ENCODE measurements around the gene GPR150.

GPR150 gene

GRCh38 chr5:95649274-95649673 lies 29.4 kb downstream of the GPR150 start:
- no peaks in the 10 kb centered on the region for H3K27me3 ChIP-seq (replicated peaks in 2 of 5; ENCODE audit: control insufficient read depth in 4 of 5, insufficient read depth in 5 of 5, low read length in 4 of 5)
- H3K9me3 ChIP-seq (ENCODE audit: control extremely low read depth in 1 of 5, control insufficient read depth in 4 of 5, insufficient read depth in 2 of 5, low read depth in 1 of 5, low read length in 4 of 5) = no peaks in the 10 kb centered on the region
- POLR2A ChIA-PET = interaction anchor here (0.8 kb wide), 1 partner anchor 23 kb away, joined by 3 read pairs; no protein-coding TSS in a partner anchor
- peaks cover 0 to 9% (median 3%) of the 10 kb centered on the region in 4 experiments for H3K36me3 ChIP-seq (ENCODE audit: control insufficient read depth in 4 of 4, insufficient read depth in 4 of 4, low read length in 3 of 4)
- CTCF ChIA-PET = interaction anchor here (0.9 kb wide), 1 partner anchor 15 kb away, joined by 5 read pairs; no protein-coding TSS in a partner anchor
- peaks cover 12 to 26% (median 20%) of the 10 kb centered on the region in 4 experiments for H3K4me1 ChIP-seq (ENCODE audit: control extremely low read depth in 1 of 4, control insufficient read depth in 4 of 4, insufficient read depth in 4 of 4, low read length in 3 of 4)
- DNase-seq = no peak
- no peak overlapping the region for H3K4me3 ChIP-seq (ENCODE audit: control insufficient read depth in 1 of 7, extremely low read depth in 1 of 7, insufficient read depth in 4 of 7, low read depth in 2 of 7, low read length in 6 of 7)
- H3K27ac ChIP-seq (ENCODE audit: insufficient read depth in 1 of 2, low read depth in 1 of 2, low read length in 2 of 2, poor library complexity in 1 of 2, severe bottlenecking in 2 of 2) = peak overlapping the region in 1 of 2 experiments; percentile 83

GRCh38 chr5:95649842-95650620 lies 30.1 kb downstream of the GPR150 start:
- ChIA-PET POLR2A (no interaction called here), CTCF (interaction anchor here (1.2 to 1.6 kb wide), 2 partner anchors 20 to 76 kb away, joined by 3 to 4 read pairs; no protein-coding TSS in a partner anchor)
- Histone ChIP-seq H3K4me3 (ENCODE audit: control insufficient read depth in 1 of 7, extremely low read depth in 1 of 7, insufficient read depth in 4 of 7, low read depth in 2 of 7, low read length in 6 of 7) (no peak overlapping the region), H3K27ac (ENCODE audit: insufficient read depth in 1 of 2, low read depth in 1 of 2, low read length in 2 of 2, poor library complexity in 1 of 2, severe bottlenecking in 2 of 2) (peak overlapping the region in 1 of 2 experiments; percentile 58), H3K27me3 (replicated peaks in 2 of 5; ENCODE audit: control insufficient read depth in 4 of 5, insufficient read depth in 5 of 5, low read length in 4 of 5) (no peaks in the 10 kb centered on the region), H3K9me3 (ENCODE audit: control extremely low read depth in 1 of 5, control insufficient read depth in 4 of 5, insufficient read depth in 2 of 5, low read depth in 1 of 5, low read length in 4 of 5) (no peaks in the 10 kb centered on the region), H3K4me1 (ENCODE audit: control extremely low read depth in 1 of 4, control insufficient read depth in 4 of 4, insufficient read depth in 4 of 4, low read length in 3 of 4) (peaks cover 12 to 24% (median 20%) of the 10 kb centered on the region in 4 experiments), H3K36me3 (ENCODE audit: control insufficient read depth in 4 of 4, insufficient read depth in 4 of 4, low read length in 3 of 4) (peaks cover 0 to 9% (median 3%) of the 10 kb centered on the region in 4 experiments)
- no peak for DNase-seq

GRCh38 chr5:95652849-95653248 lies 33.0 kb downstream of the GPR150 start:
- 100% methylated on average over 1 of the region's 1 CpG for WGBS (ENCODE audit: insufficient coverage)
- peaks cover under 1 to 13% (median 10%) of the 10 kb centered on the region in 4 experiments for H3K4me1 ChIP-seq (ENCODE audit: control extremely low read depth in 1 of 4, control insufficient read depth in 4 of 4, insufficient read depth in 4 of 4, low read length in 3 of 4)
- no peak for DNase-seq
- no peaks in the 10 kb centered on the region for H3K27me3 ChIP-seq (replicated peaks in 2 of 5; ENCODE audit: control insufficient read depth in 4 of 5, insufficient read depth in 5 of 5, low read length in 4 of 5)
- H3K27ac ChIP-seq (ENCODE audit: insufficient read depth in 1 of 2, low read depth in 1 of 2, low read length in 2 of 2, poor library complexity in 1 of 2, severe bottlenecking in 2 of 2) = no peak overlapping the region
- ChIA-PET CTCF (interaction anchor here (1.1 to 3.3 kb wide), 5 partner anchors 10 to 128 kb away, joined by 3 to 21 read pairs (median 5); no protein-coding TSS in a partner anchor), POLR2A (no interaction called here)
- H3K9me3 ChIP-seq (ENCODE audit: control extremely low read depth in 1 of 5, control insufficient read depth in 4 of 5, insufficient read depth in 2 of 5, low read depth in 1 of 5, low read length in 4 of 5) = no peaks in the 10 kb centered on the region
- H3K4me3 ChIP-seq (ENCODE audit: control insufficient read depth in 1 of 7, extremely low read depth in 1 of 7, insufficient read depth in 4 of 7, low read depth in 2 of 7, low read length in 6 of 7) = no peak overlapping the region
- peaks cover 0 to 9% (median 4%) of the 10 kb centered on the region in 4 experiments for H3K36me3 ChIP-seq (ENCODE audit: control insufficient read depth in 4 of 4, insufficient read depth in 4 of 4, low read length in 3 of 4)

- Histone ChIP-seq H3K4me1 (ENCODE audit: control extremely low read depth in 1 of 4, control insufficient read depth in 4 of 4, insufficient read depth in 4 of 4, low read length in 3 of 4) (peaks cover 0 to 3% (median 0%) of the 10 kb centered on the region in 4 experiments), H3K9me3 (ENCODE audit: control extremely low read depth in 1 of 5, control insufficient read depth in 4 of 5, insufficient read depth in 2 of 5, low read depth in 1 of 5, low read length in 4 of 5) (no peaks in the 10 kb centered on the region), H3K4me3 (ENCODE audit: control insufficient read depth in 1 of 7, extremely low read depth in 1 of 7, insufficient read depth in 4 of 7, low read depth in 2 of 7, low read length in 6 of 7) (no peak overlapping the region), H3K27ac (ENCODE audit: insufficient read depth in 1 of 2, low read depth in 1 of 2, low read length in 2 of 2, poor library complexity in 1 of 2, severe bottlenecking in 2 of 2) (no peak overlapping the region), H3K27me3 (replicated peaks in 2 of 5; ENCODE audit: control insufficient read depth in 4 of 5, insufficient read depth in 5 of 5, low read length in 4 of 5) (no peaks in the 10 kb centered on the region), H3K36me3 (ENCODE audit: control insufficient read depth in 4 of 4, insufficient read depth in 4 of 4, low read length in 3 of 4) (peaks cover 0 to 9% (median 4%) of the 10 kb centered on the region in 4 experiments)
- no CpG with 5 or more reads among the region's 3 CpGs for WGBS (ENCODE audit: insufficient coverage)
- no peak for DNase-seq
- CTCF ChIA-PET = interaction anchor here (2.3 to 3.3 kb wide), 2 partner anchors 9 to 127 kb away, joined by 6 to 21 read pairs; no protein-coding TSS in a partner anchor
- POLR2A ChIA-PET = no interaction called here
Observed at GRCh38 chr5:95654196-95654595, 34.3 kb downstream of the GPR150 start.

- ChIA-PET CTCF (interaction anchor here (0.7 to 2.3 kb wide), 7 partner anchors 9 to 189 kb away, joined by 3 to 12 read pairs (median 4); no protein-coding TSS in a partner anchor), POLR2A (interaction anchor here (1.0 kb wide), 1 partner anchor 9 kb away, joined by 4 read pairs; the partner anchor contains the start of gene RFESD)
- WGBS (ENCODE audit: insufficient coverage) = 100% methylated on average over 1 of the region's 1 CpG
- DNase-seq = no peak
- no peak overlapping the region for H3K4me3 ChIP-seq (ENCODE audit: control insufficient read depth in 1 of 7, extremely low read depth in 1 of 7, insufficient read depth in 4 of 7, low read depth in 2 of 7, low read length in 6 of 7)
- peaks cover 0 to 3% (median 0%) of the 10 kb centered on the region in 4 experiments for H3K4me1 ChIP-seq (ENCODE audit: control extremely low read depth in 1 of 4, control insufficient read depth in 4 of 4, insufficient read depth in 4 of 4, low read length in 3 of 4)
- no peak overlapping the region for H3K27ac ChIP-seq (ENCODE audit: insufficient read depth in 1 of 2, low read depth in 1 of 2, low read length in 2 of 2, poor library complexity in 1 of 2, severe bottlenecking in 2 of 2)
- H3K27me3 ChIP-seq (replicated peaks in 2 of 5; ENCODE audit: control insufficient read depth in 4 of 5, insufficient read depth in 5 of 5, low read length in 4 of 5) = no peaks in the 10 kb centered on the region
- peaks cover 0 to 9% (median 4%) of the 10 kb centered on the region in 4 experiments for H3K36me3 ChIP-seq (ENCODE audit: control insufficient read depth in 4 of 4, insufficient read depth in 4 of 4, low read length in 3 of 4)
- no peaks in the 10 kb centered on the region for H3K9me3 ChIP-seq (ENCODE audit: control extremely low read depth in 1 of 5, control insufficient read depth in 4 of 5, insufficient read depth in 2 of 5, low read depth in 1 of 5, low read length in 4 of 5)
Observed at GRCh38 chr5:95655575-95655974, 35.7 kb downstream of the GPR150 start.

- Histone ChIP-seq H3K36me3 (ENCODE audit: control insufficient read depth in 4 of 4, insufficient read depth in 4 of 4, low read length in 3 of 4) (peaks cover 0 to 2% (median 0%) of the 10 kb centered on the region in 4 experiments), H3K27me3 (replicated peaks in 2 of 5; ENCODE audit: control insufficient read depth in 4 of 5, insufficient read depth in 5 of 5, low read length in 4 of 5) (no peaks in the 10 kb centered on the region), H3K4me3 (ENCODE audit: control insufficient read depth in 1 of 7, extremely low read depth in 1 of 7, insufficient read depth in 4 of 7, low read depth in 2 of 7, low read length in 6 of 7) (no peak overlapping the region), H3K9me3 (ENCODE audit: control extremely low read depth in 1 of 5, control insufficient read depth in 4 of 5, insufficient read depth in 2 of 5, low read depth in 1 of 5, low read length in 4 of 5) (no peaks in the 10 kb centered on the region), H3K4me1 (ENCODE audit: control extremely low read depth in 1 of 4, control insufficient read depth in 4 of 4, insufficient read depth in 4 of 4, low read length in 3 of 4) (peaks cover 0 to 7% (median 2%) of the 10 kb centered on the region in 4 experiments), H3K27ac (ENCODE audit: insufficient read depth in 1 of 2, low read depth in 1 of 2, low read length in 2 of 2, poor library complexity in 1 of 2, severe bottlenecking in 2 of 2) (no peak overlapping the region)
- ChIA-PET CTCF (interaction anchor here (1.4 to 2.5 kb wide), 4 partner anchors 10 to 119 kb away, joined by 3 to 9 read pairs (median 7); partner anchors contain the start of gene RFESD), POLR2A (no interaction called here)
- WGBS (ENCODE audit: insufficient coverage) = no CpG with 5 or more reads among the region's 2 CpGs
- DNase-seq = no peak
Observed at GRCh38 chr5:95660060-95660459, 40.2 kb downstream of the GPR150 start.

- H3K36me3 ChIP-seq (ENCODE audit: control insufficient read depth in 4 of 4, insufficient read depth in 4 of 4, low read length in 3 of 4) = no peaks in the 10 kb centered on the region
- H3K27me3 ChIP-seq (replicated peaks in 2 of 5; ENCODE audit: control insufficient read depth in 4 of 5, insufficient read depth in 5 of 5, low read length in 4 of 5) = no peaks in the 10 kb centered on the region
- H3K9me3 ChIP-seq (ENCODE audit: control extremely low read depth in 1 of 5, control insufficient read depth in 4 of 5, insufficient read depth in 2 of 5, low read depth in 1 of 5, low read length in 4 of 5) = no peaks in the 10 kb centered on the region
- ChIA-PET CTCF (interaction anchor here (0.8 to 3.7 kb wide), 11 partner anchors 10 to 200 kb away, joined by 3 to 24 read pairs (median 11); partner anchors contain the start of gene RFESD), POLR2A (no interaction called here)
- DNase-seq = no peak
- H3K27ac ChIP-seq (ENCODE audit: insufficient read depth in 1 of 2, low read depth in 1 of 2, low read length in 2 of 2, poor library complexity in 1 of 2, severe bottlenecking in 2 of 2) = no peak overlapping the region
- H3K4me1 ChIP-seq (ENCODE audit: control extremely low read depth in 1 of 4, control insufficient read depth in 4 of 4, insufficient read depth in 4 of 4, low read length in 3 of 4) = peaks cover 0 to 14% (median 9%) of the 10 kb centered on the region in 4 experiments
- no peak overlapping the region for H3K4me3 ChIP-seq (ENCODE audit: control insufficient read depth in 1 of 7, extremely low read depth in 1 of 7, insufficient read depth in 4 of 7, low read depth in 2 of 7, low read length in 6 of 7)
Observed at GRCh38 chr5:95662946-95663345, 43.1 kb downstream of the GPR150 start.

Data from common myeloid progenitor, CD34-positive (primary cell).